HFFc6 (cell line): ENCODE results near the gene STOM. TPM values are rescaled to one million over a fixed set of nuclear protein-coding genes. Genes with fewer than 3 reads are reported as not detected.

Experiments
- DNase-seq: peaks from one replicate; pipeline ENCODE4 v3.0.0-alpha.2; 2018
- H3K27ac Mint-ChIP-seq: 2 replicates; pipeline ENCODE4 v1.8.0; 2020; ENCODE audit warnings: mild to moderate bottlenecking, mixed read lengths
- H3K27me3 Mint-ChIP-seq: 2 replicates; pipeline ENCODE4 v1.8.0; 2021; ENCODE audit warnings: mild to moderate bottlenecking, moderate library complexity, mixed read lengths; ENCODE audit not compliant: insufficient read depth
- H3K36me3 Mint-ChIP-seq: 2 replicates; pipeline ENCODE4 v1.8.0; 2021; ENCODE audit warnings: low read depth, mixed read lengths
- H3K4me1 Mint-ChIP-seq: 2 replicates; pipeline ENCODE4 v1.8.0; 2020; ENCODE audit warnings: low read depth, mixed read lengths
- H3K4me3 Mint-ChIP-seq: 2 replicates; pipeline ENCODE4 v1.8.0; 2020; ENCODE audit warnings: mild to moderate bottlenecking, moderate library complexity, mixed read lengths
- H3K9me3 Mint-ChIP-seq: 2 replicates; pipeline ENCODE4 v1.8.0; 2020; ENCODE audit warnings: mild to moderate bottlenecking, mixed read lengths
- total RNA-seq, 6 experiments: library from RNA; stranded (reverse); fragmentation: NEBNext Ultra II Directional; extraction: Animal tissue kit (Norgen Biotek cat#: 25700); gene quantifications; 2 replicates in 1 of 6; 3 replicates in 5 of 6; pipeline ENCODE4 v1.2.3, GENCODE V29; 2021
- TF ChIP-seq, protein P1 (sequence below): fragments of 200-600 bp; sonication (generic); IDR thresholded peaks from 2 replicates; pipeline ENCODE4 v1.5.0; 2021; ENCODE audit warnings: antibody characterized with exemption, mild to moderate bottlenecking

STOM gene
- total RNA-seq, 6 experiments from 2014 or later = 85.4 to 151 (median 138) TPM

- Mint-ChIP-seq H3K27me3 (no peaks in the 10 kb centered on the region), H3K4me1 (peaks cover 41% of the 10 kb centered on the region), H3K27ac (no peak overlapping the region), H3K9me3 (no peaks in the 10 kb centered on the region), H3K36me3 (peaks cover 8% of the 10 kb centered on the region; the same call in 1 of the 2 replicates), H3K4me3 (no peak overlapping the region)
- TF ChIP-seq, protein P1, sequence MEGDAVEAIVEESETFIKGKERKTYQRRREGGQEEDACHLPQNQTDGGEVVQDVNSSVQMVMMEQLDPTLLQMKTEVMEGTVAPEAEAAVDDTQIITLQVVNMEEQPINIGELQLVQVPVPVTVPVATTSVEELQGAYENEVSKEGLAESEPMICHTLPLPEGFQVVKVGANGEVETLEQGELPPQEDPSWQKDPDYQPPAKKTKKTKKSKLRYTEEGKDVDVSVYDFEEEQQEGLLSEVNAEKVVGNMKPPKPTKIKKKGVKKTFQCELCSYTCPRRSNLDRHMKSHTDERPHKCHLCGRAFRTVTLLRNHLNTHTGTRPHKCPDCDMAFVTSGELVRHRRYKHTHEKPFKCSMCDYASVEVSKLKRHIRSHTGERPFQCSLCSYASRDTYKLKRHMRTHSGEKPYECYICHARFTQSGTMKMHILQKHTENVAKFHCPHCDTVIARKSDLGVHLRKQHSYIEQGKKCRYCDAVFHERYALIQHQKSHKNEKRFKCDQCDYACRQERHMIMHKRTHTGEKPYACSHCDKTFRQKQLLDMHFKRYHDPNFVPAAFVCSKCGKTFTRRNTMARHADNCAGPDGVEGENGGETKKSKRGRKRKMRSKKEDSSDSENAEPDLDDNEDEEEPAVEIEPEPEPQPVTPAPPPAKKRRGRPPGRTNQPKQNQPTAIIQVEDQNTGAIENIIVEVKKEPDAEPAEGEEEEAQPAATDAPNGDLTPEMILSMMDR = peak; percentile 80
- no peak for DNase-seq
Measured at GRCh38 chr9:121376214-121376830, 6.3 kb upstream of the STOM start.

DNA sequence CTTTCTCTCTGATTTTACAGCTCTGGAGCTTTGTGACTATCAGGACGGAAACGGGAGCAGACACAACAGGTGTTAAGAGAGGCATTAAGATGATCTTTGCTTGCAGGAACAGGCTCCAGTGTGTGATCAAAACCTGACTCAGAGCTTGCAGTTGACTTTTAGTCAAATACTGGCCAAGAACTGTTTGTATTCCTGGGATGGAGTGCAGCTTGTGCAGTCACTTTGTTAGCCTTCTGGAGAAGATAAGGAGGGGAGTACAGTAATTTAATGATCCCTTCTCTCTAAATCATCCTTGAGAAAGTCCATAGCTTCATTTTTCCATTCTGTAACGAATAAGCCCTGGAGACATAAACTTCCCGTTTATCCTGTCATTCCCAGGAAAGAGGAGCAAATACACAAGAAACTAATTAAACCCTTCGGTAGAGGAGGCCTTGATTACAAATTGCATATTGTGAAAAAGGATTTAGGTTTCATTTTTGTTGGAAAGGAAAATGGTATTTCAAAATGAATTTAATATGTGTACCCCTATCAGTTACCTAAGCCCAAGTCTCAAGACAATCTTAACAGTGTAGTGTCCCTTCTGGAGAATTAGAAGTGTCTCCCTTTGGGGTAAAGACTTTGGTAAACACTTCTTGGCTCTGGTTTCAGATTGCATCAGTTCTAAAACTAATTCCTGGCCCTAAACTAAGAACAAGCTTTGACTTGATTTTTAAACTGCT, 3.1 kb upstream of the STOM start:
- peak overlapping the region; percentile 70 for H3K27ac Mint-ChIP-seq
- peaks cover 17% of the 10 kb centered on the region for H3K36me3 Mint-ChIP-seq
- TF ChIP-seq, protein P1 = no peak
- DNase-seq = peak; percentile 28
- H3K27me3 Mint-ChIP-seq = no peaks in the 10 kb centered on the region
- peaks cover 59% of the 10 kb centered on the region for H3K4me1 Mint-ChIP-seq
- H3K4me3 Mint-ChIP-seq = peak overlapping the region; percentile 73
- no peaks in the 10 kb centered on the region for H3K9me3 Mint-ChIP-seq

DNA sequence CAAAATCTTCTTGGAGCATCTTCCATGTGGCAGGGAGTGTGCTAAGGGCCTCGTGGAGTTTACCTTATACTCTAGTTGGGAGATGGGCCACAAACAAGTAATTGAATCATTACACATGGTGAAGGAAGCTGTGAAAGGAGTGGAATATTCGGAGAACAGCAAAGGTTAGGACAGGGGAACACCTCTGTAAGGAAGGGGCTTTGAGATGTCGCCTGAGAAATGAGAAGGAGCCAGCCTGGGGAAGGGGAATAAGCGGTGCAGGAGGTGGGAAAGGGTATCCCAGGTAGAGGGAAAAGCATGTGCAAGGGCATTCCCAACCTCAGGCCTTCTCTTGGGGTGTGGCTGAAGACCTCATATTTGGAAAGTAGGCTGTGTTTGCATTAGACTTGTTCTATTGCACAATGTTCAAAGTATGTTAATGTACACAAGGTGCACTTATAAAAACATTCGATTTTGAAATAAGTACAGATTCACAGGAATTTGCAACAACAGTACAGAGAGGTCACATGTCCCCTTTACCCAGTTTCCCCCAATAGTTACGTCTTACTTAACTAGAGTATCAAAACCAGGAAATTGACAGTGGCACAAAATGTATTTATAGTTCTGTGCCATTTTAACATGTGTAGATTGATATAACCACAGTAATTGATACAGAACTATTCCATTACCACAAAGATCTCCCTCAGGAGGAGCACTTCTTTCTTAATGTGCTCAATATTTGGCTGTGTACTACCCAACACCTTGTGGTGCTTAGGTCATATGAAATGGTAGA, 2.4 kb upstream of the STOM start:
- Mint-ChIP-seq H3K27me3 (no peaks in the 10 kb centered on the region), H3K36me3 (peaks cover 15% of the 10 kb centered on the region), H3K4me1 (peaks cover 66% of the 10 kb centered on the region), H3K9me3 (no peaks in the 10 kb centered on the region), H3K27ac (peak overlapping the region; percentile 70), H3K4me3 (peak overlapping the region; percentile 73)
- TF ChIP-seq, protein P1 = no peak
- peak; percentile 18 for DNase-seq

DNA sequence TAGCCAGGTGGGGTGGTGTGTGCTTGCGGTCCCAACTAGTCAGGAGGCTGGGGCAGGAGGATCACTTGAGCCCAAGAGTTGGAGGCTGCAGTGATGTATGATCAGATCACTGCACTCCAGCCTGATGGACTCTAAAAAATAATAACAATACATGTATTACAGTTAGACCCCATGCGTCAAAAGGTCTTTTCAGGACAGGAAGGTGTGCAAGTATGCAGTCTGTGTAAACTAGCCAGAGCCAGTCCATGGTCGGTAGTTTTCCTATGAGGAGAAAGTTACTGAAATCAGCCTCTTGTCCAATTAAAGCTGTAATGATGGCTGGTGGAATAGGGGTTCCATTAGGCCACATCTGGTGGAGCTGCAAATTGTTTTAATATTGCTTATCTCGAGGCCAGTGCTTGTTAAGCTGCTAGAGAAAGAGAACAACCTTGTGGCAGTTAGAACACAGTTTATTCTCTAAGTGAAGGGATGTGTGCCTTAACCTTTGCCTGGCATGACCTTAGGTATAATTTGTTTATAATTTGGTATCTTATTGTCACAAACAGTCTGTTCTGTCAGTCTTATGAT, 1.5 kb upstream of the STOM start:
- TF ChIP-seq, protein P1 = no peak
- Mint-ChIP-seq H3K27me3 (no peaks in the 10 kb centered on the region), H3K27ac (peak overlapping the region; percentile 57; the same call in 1 of the 2 replicates), H3K36me3 (peaks cover 15% of the 10 kb centered on the region), H3K9me3 (no peaks in the 10 kb centered on the region), H3K4me3 (no peak overlapping the region), H3K4me1 (peaks cover 74% of the 10 kb centered on the region)
- no peak for DNase-seq

- H3K27ac Mint-ChIP-seq = peak overlapping the region; percentile 86
- H3K4me1 Mint-ChIP-seq = peaks cover 91% of the 10 kb centered on the region
- TF ChIP-seq, protein P1 = no peak
Measured at GRCh38 chr9:121368745-121369144, 1.3 kb downstream of the STOM start.

More at GRCh38 chr9:121368745-121369144, 1.3 kb downstream of the STOM start:
- H3K4me3 Mint-ChIP-seq = peak overlapping the region; percentile 86
- H3K36me3 Mint-ChIP-seq = peaks cover 30% of the 10 kb centered on the region
- no peaks in the 10 kb centered on the region; the same call in 1 of the 2 replicates for H3K27me3 Mint-ChIP-seq
- no peak for DNase-seq
- H3K9me3 Mint-ChIP-seq = no peaks in the 10 kb centered on the region
